ENCODE data around the gene MMP17.

- no peak for TF ChIP-seq CTCF (conservative IDR thresholded peaks at IDR 0.05 in 1 of 2, IDR thresholded peaks at IDR 0.05 in 1 of 2; ENCODE audit: low read depth in 1 of 2, low read length in 2 of 2)
- no peak for TF ChIP-seq EZH2 (IDR thresholded peaks at IDR 0.05; ENCODE audit: low read length, missing control alignments)
Measured at GRCh38 chr12:131799828-131800593, 28.2 kb upstream of the MMP17 start.

All from fibroblast of lung (primary cell).